ENCODE results near the gene NAV2. TPM values are rescaled to one million over a fixed set of nuclear protein-coding genes. Genes with fewer than 3 reads are reported as not detected.

Gene NAV2
- 10 to 100 TPM in 3 of 4 donors, 1 to 10 TPM in 1; 9.6 to 40.0 (median 23.1) TPM for total RNA-seq

DNA sequence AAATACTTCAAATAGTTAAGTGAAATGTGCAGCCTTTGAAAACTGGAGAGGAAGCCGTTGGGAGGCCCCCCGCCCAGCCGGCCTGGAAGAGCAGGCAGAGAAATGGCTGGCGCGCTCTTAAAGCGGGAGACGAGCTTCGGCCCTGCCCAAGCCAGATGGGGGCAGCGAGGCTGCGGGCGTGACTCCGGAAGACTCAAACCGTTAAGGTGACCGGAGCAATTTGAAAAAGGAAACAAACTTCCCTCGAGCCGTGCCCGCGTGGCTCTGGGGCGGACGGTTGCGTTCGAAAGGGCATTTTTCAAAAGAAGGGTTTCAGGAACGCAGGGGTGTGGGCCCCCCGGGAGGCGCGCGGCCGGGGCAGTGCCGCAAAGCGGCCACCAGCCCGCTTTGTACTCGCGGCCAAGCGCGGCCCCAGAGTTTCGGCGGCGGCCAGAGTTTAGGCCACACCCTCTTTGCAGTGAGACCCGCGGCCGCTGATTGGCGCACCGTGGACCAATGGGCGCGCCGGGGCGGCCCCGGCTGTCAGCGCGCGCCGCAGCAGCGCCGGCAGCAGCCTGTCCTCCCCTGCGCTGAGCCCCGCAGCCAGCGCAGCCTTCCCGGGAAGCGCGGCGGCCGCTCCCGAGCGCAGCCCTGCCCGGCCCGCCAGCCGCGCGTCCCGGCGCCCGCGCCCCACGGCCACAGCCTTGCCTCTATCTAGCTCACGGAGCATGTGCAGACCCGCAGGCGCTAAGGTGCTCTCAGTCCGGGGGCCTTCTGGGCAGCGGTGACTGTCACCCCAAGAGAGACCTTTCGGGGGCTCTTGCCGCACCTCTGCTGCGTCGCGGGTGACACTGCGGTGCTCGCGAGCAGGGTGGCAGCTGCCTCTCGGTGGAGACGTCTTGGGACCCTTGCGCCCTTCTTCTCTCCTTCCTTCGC is at the start of gene NAV2:
Gene NAV2, plus strand, starts transcription at position 557 of the 915 bp plus-strand sequence. CDS start 859 bp downstream, outside the sequence.
- WGBS, 2 donors (ENCODE audit: low coverage in 1 of 2): 0% methylated on average over 85 of the region's 91 CpGs; no CpG with 5 or more reads in 1 of the 2 donors

DNA sequence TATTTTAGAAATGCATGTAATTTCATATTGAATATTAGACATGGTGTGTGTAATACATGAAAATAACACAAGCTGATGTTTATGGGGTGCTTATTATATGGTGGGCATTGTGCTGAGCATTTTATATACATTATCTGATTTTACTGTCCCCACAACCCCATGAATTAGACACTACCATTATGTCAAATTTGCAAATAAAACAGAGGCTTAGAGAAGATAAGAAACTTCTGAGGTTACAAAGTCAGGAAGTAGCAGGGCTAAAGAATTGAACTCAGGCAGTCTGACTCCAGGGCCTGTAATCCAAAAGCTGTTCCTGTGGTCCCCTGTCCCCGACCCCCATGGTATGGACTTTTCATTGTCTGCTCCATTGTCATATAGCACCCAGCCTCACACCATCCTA is 49.4 kb upstream of the NAV2 start:
- Histone ChIP-seq H3K27ac (no peak overlapping the region), H3K4me1 (peaks cover 0 to 11% (median 0%) of the 10 kb centered on the region in 4 donors), H3K27me3 (no peaks in the 10 kb centered on the region), H3K9me3 (no peaks in the 10 kb centered on the region), H3K4me3 (no peak overlapping the region), H3K36me3 (no peaks in the 10 kb centered on the region)
- intact Hi-C loops (cut with DNase I; ENCODE audit: low total_unique reads): no loop called here
- in situ Hi-C loops (cut with MboI; ENCODE audit: low pct_ligation_motif_present in 1 of 4, low pct_unique_long_range_greater_than_20kb in 1 of 4, low sequenced_read_pairs in 3 of 4): no loop called here
- no peak for DNase-seq
- no peak for TF ChIP-seq POLR2AphosphoS5 (IDR thresholded peaks at IDR 0.05)
- TF ChIP-seq, protein P1, sequence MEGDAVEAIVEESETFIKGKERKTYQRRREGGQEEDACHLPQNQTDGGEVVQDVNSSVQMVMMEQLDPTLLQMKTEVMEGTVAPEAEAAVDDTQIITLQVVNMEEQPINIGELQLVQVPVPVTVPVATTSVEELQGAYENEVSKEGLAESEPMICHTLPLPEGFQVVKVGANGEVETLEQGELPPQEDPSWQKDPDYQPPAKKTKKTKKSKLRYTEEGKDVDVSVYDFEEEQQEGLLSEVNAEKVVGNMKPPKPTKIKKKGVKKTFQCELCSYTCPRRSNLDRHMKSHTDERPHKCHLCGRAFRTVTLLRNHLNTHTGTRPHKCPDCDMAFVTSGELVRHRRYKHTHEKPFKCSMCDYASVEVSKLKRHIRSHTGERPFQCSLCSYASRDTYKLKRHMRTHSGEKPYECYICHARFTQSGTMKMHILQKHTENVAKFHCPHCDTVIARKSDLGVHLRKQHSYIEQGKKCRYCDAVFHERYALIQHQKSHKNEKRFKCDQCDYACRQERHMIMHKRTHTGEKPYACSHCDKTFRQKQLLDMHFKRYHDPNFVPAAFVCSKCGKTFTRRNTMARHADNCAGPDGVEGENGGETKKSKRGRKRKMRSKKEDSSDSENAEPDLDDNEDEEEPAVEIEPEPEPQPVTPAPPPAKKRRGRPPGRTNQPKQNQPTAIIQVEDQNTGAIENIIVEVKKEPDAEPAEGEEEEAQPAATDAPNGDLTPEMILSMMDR (IDR thresholded peaks at IDR 0.05): no peak
- TF ChIP-seq EP300 (IDR thresholded peaks at IDR 0.05; ENCODE audit: low read depth): no peak
- no peak for TF ChIP-seq POLR2A (IDR thresholded peaks at IDR 0.05)
- 20 to 66% methylated on average over 1 of the region's 1 CpG for WGBS, 2 donors (ENCODE audit: low coverage in 1 of 2)

More for the DNA sequence above, at the start of gene NAV2:
- Histone ChIP-seq H3K9me3 (no peaks in the 10 kb centered on the region), H3K27ac (peak within 1 kb of the TSS; percentile 86 to 94 (median 90)), H3K27me3 (peaks cover 33% of the 10 kb centered on the region), H3K36me3 (no peaks in the 10 kb centered on the region), H3K4me1 (peaks cover 0 to 36% (median 23%) of the 10 kb centered on the region in 4 donors), H3K4me3 (peak within 1 kb of the TSS; percentile 48 to 77 (median 58))
- in situ Hi-C loops (cut with MboI; ENCODE audit: low pct_ligation_motif_present in 1 of 4, low pct_unique_long_range_greater_than_20kb in 1 of 4, low sequenced_read_pairs in 3 of 4): no loop called here
- no peak for TF ChIP-seq EP300 (IDR thresholded peaks at IDR 0.05; ENCODE audit: low read depth)
- TF ChIP-seq POLR2A (IDR thresholded peaks at IDR 0.05): peak; percentile 69
- TF ChIP-seq POLR2AphosphoS5 (IDR thresholded peaks at IDR 0.05): peak; percentile 79 to 86 (median 81)
- peak; percentile 91 for DNase-seq
- intact Hi-C loops (cut with DNase I; ENCODE audit: low total_unique reads): loop anchor here (5.0 kb wide), 1 partner anchor 35 kb away; no protein-coding TSS in a partner anchor

- DNase-seq: no peak
- in situ Hi-C loops (cut with MboI; ENCODE audit: low pct_ligation_motif_present in 1 of 4, low pct_unique_long_range_greater_than_20kb in 1 of 4, low sequenced_read_pairs in 3 of 4) (no loop called here), intact Hi-C loops (cut with DNase I; ENCODE audit: low total_unique reads) (no loop called here)
- H3K27ac ChIP-seq: no peak overlapping the region
- no peaks in the 10 kb centered on the region for H3K9me3 ChIP-seq
- WGBS, 2 donors (ENCODE audit: low coverage in 1 of 2): 44 to 63% methylated on average over 1 to 4 of the region's 4 CpGs
- no peaks in the 10 kb centered on the region for H3K27me3 ChIP-seq
- TF ChIP-seq POLR2A (IDR thresholded peaks at IDR 0.05) (no peak), POLR2AphosphoS5 (IDR thresholded peaks at IDR 0.05) (no peak), EP300 (IDR thresholded peaks at IDR 0.05; ENCODE audit: low read depth) (no peak)
- TF ChIP-seq, protein P1 (IDR thresholded peaks at IDR 0.05): no peak
- peaks cover 0 to 8% (median 0%) of the 10 kb centered on the region in 4 donors for H3K4me1 ChIP-seq
- no peaks in the 10 kb centered on the region for H3K36me3 ChIP-seq
- H3K4me3 ChIP-seq: no peak overlapping the region
Measured at GRCh38 chr11:19664886-19665548, 47.6 kb upstream of the NAV2 start.

DNA sequence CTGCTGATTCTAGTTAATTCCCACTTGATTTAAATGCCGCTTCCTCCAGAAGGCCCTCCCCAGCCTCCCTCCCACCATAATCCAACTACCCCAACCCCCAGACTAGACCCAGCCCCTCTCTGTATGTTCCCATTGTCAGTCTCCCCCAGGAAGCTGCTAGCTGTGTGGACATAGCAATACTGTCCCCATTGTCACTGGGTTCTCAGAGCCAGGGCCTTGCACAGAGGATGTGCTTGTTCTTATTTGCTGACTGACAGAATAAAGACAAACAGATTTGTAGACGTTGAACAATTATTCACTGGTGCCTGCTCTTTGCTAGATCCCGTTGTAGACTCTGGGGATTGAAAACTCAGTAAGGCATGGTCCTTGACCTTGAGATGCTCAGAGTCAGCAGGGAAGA is 45.7 kb upstream of the NAV2 start:
- H3K36me3 ChIP-seq: no peaks in the 10 kb centered on the region
- H3K4me3 ChIP-seq: no peak overlapping the region
- intact Hi-C loops (cut with DNase I; ENCODE audit: low total_unique reads) (no loop called here), in situ Hi-C loops (cut with MboI; ENCODE audit: low pct_ligation_motif_present in 1 of 4, low pct_unique_long_range_greater_than_20kb in 1 of 4, low sequenced_read_pairs in 3 of 4) (no loop called here)
- DNase-seq: no peak
- peaks cover 0 to 13% (median 0%) of the 10 kb centered on the region in 4 donors for H3K4me1 ChIP-seq
- no peak for TF ChIP-seq POLR2A (IDR thresholded peaks at IDR 0.05)
- no peak for TF ChIP-seq EP300 (IDR thresholded peaks at IDR 0.05; ENCODE audit: low read depth)
- TF ChIP-seq POLR2AphosphoS5 (IDR thresholded peaks at IDR 0.05): no peak
- TF ChIP-seq, protein P1 (IDR thresholded peaks at IDR 0.05): no peak
- no peaks in the 10 kb centered on the region for H3K9me3 ChIP-seq
- WGBS, 2 donors (ENCODE audit: low coverage in 1 of 2): 76 to 100% methylated on average over 1 to 3 of the region's 3 CpGs
- H3K27me3 ChIP-seq: no peaks in the 10 kb centered on the region
- no peak overlapping the region for H3K27ac ChIP-seq

All from transverse colon (tissue), 4 donors.